ENCODE results near the gene CLEC6A.

- TF ChIP-seq CTCF (IDR thresholded peaks at IDR 0.05) (no peak), POLR2A (IDR thresholded peaks at IDR 0.05) (no peak), POLR2AphosphoS5 (IDR thresholded peaks at IDR 0.05) (no peak)
Measured at GRCh38 chr12:8507596-8507995, 51.8 kb downstream of the CLEC6A start.

All from prostate gland (tissue), 2 donors.